IMR-90 (cell line): ENCODE measurements around the gene PALM. TPM values are rescaled to one million over a fixed set of nuclear protein-coding genes. Genes with fewer than 3 reads are reported as not detected.

Experiments used
- ATAC-seq: fragments of 200-7000 bp; cut with Tn5 transposase; 2 replicates; pipeline ENCODE4 v1.9.1; 2020; ENCODE audit warnings: low read depth, mild to moderate bottlenecking, moderate library complexity
- BruUV-seq: library from RNA; stranded (reverse); fragments of 400-500 nt; replicated peaks from 2 replicates; lab custom pipeline; 2021; lab: Mats Ljungman, UMichigan
- CTCF ChIA-PET: fragments of 300-600 bp; formaldehyde crosslinking; extraction: SDS; loops from one replicate; lab custom pipeline; 2021; ENCODE audit warnings: antibody characterized with exemption; lab: Yijun Ruan, JAX
- POLR2A ChIA-PET: fragments of 300-600 bp; sonication (Branson Sonifier 250); formaldehyde crosslinking; loops from one replicate; lab custom pipeline; 2022; ENCODE audit warnings: antibody characterized with exemption; ENCODE audit not compliant: unreplicated experiment; lab: Charles Lee
- DNase-seq: peaks from one replicate; pipeline ENCODE4 v3.0.0; 2013
- H2AFZ ChIP-seq: replicated peaks from 2 replicates; pipeline ENCODE3; 2013; ENCODE audit warnings: low read length, mild to moderate bottlenecking; ENCODE audit not compliant: poor library complexity
- H2AK5ac ChIP-seq: 2 replicates; pipeline ENCODE4 v1.6.1; 2013; ENCODE audit warnings: low read depth, low read length, inconsistent platforms
- H2AK9ac ChIP-seq: replicated peaks from 2 replicates; pipeline ENCODE3; 2013; ENCODE audit warnings: mild to moderate bottlenecking, low read depth, low read length, moderate library complexity; ENCODE audit not compliant: poor library complexity
- H2BK120ac ChIP-seq: 2 replicates; pipeline ENCODE4 v1.6.1; 2013; ENCODE audit warnings: low read depth, low read length, inconsistent platforms
- H2BK15ac ChIP-seq: 3 replicates; pipeline ENCODE4 v1.6.1; 2013; ENCODE audit warnings: low read depth, low read length, inconsistent platforms
- H2BK20ac ChIP-seq: 2 replicates; pipeline ENCODE4 v1.6.1; 2013; ENCODE audit warnings: low read depth, mild to moderate bottlenecking, inconsistent platforms, low read length, moderate library complexity
- H2BK5ac ChIP-seq: 2 replicates; pipeline ENCODE4 v1.6.1; 2013; ENCODE audit warnings: mild to moderate bottlenecking, low read depth, low read length, inconsistent platforms; ENCODE audit not compliant: poor library complexity, severe bottlenecking
- H3K14ac ChIP-seq: replicated peaks from 2 replicates; pipeline ENCODE4 v1.6.1; 2013; ENCODE audit warnings: low read depth, low read length, inconsistent platforms
- H3K18ac ChIP-seq: 2 replicates; pipeline ENCODE4 v1.6.1; 2013; ENCODE audit warnings: low read depth, low read length, control low read depth
- H3K23ac ChIP-seq: 2 replicates; pipeline ENCODE4 v1.6.1; 2013; ENCODE audit warnings: low read depth, low read length, inconsistent platforms
- H3K27ac ChIP-seq: 2 replicates; pipeline ENCODE4 v1.5.1; 2013; ENCODE audit warnings: mild to moderate bottlenecking, control low read depth, low read length; ENCODE audit not compliant: insufficient read depth
- H3K27me3 ChIP-seq: 2 replicates; pipeline ENCODE4 v1.6.1; 2013; ENCODE audit warnings: low read length; ENCODE audit not compliant: control insufficient read depth, insufficient read depth
- H3K36me3 ChIP-seq: 2 replicates; pipeline ENCODE4 v1.6.1; 2013; ENCODE audit warnings: low read length, mixed read lengths; ENCODE audit not compliant: control insufficient read depth, insufficient read depth
- H3K4ac ChIP-seq: 2 replicates; pipeline ENCODE4 v1.6.1; 2013; ENCODE audit warnings: low read depth, low read length, inconsistent platforms
- H3K4me1 ChIP-seq: 2 replicates; pipeline ENCODE4 v1.6.1; 2013; ENCODE audit warnings: low read length, mixed read lengths; ENCODE audit not compliant: control insufficient read depth, insufficient read depth
- H3K4me2 ChIP-seq: 2 replicates; pipeline ENCODE4 v1.6.1; 2013; ENCODE audit warnings: low read depth, mild to moderate bottlenecking, control low read depth, low read length, moderate library complexity
- H3K4me3 ChIP-seq: 2 replicates; pipeline ENCODE4 v1.5.1; 2013; ENCODE audit warnings: low read depth, mild to moderate bottlenecking, control low read depth, low read length, moderate library complexity; ENCODE audit not compliant: insufficient read depth
- H3K56ac ChIP-seq: 2 replicates; pipeline ENCODE4 v1.6.1; 2013; ENCODE audit warnings: low read length, inconsistent platforms; ENCODE audit not compliant: insufficient read depth; ENCODE audit errors: extremely low read depth
- H3K79me1 ChIP-seq, 2 experiments: 2 replicates each; pipeline ENCODE4 v1.6.1; 2013; ENCODE audit warnings: low read length in 2 of 2, inconsistent platforms in 1 of 2, low read depth in 1 of 2
- H3K9ac ChIP-seq: 2 replicates; pipeline ENCODE4 v1.6.1; 2013; ENCODE audit warnings: low read depth, low read length, control low read depth
- H3K9me1 ChIP-seq: 2 replicates; pipeline ENCODE4 v1.6.1; 2013; ENCODE audit warnings: low read length, inconsistent platforms; ENCODE audit not compliant: insufficient read depth
- H3K9me3 ChIP-seq: 2 replicates; pipeline ENCODE4 v1.6.1; 2013; ENCODE audit warnings: low read length; ENCODE audit not compliant: control insufficient read depth, insufficient read depth
- H4K20me1 ChIP-seq: 2 replicates; pipeline ENCODE4 v1.6.1; 2013; ENCODE audit warnings: low read length, inconsistent platforms; ENCODE audit not compliant: insufficient read depth
- H4K5ac ChIP-seq: 2 replicates; pipeline ENCODE4 v1.6.1; 2013; ENCODE audit warnings: mild to moderate bottlenecking, low read depth, low read length, control low read depth
- H4K8ac ChIP-seq, 2 experiments: 2 replicates each; pipeline ENCODE4 v1.6.1; 2013; ENCODE audit warnings: low read depth in 2 of 2, low read length in 2 of 2, control low read depth in 1 of 2, inconsistent platforms in 1 of 2
- H4K91ac ChIP-seq: 2 replicates; pipeline ENCODE4 v1.6.1; 2013; ENCODE audit warnings: low read depth, low read length, inconsistent platforms; ENCODE audit not compliant: insufficient read depth
- BHLHE40 ChIP-seq: fragments of 150-350 bp; IDR thresholded peaks from 2 replicates; pipeline ENCODE4 v1.6.1; 2016; ENCODE audit warnings: mild to moderate bottlenecking, low read depth, low read length
- CEBPB ChIP-seq: IDR thresholded peaks from 2 replicates; pipeline ENCODE4 v1.6.1; 2012; ENCODE audit warnings: low read depth, low read length, improper control_type of control experiment
- FOS ChIP-seq: fragments of 150-350 bp; IDR thresholded peaks from 2 replicates; pipeline ENCODE4 v1.6.1; 2016; ENCODE audit warnings: low read depth, low read length
- MAFK ChIP-seq: IDR thresholded peaks from 2 replicates; pipeline ENCODE4 v1.6.1; 2012; ENCODE audit warnings: low read depth, low read length, improper control_type of control experiment
- MAZ ChIP-seq: IDR thresholded peaks from 2 replicates; pipeline ENCODE4 v1.6.1; 2012; ENCODE audit warnings: low read depth, mild to moderate bottlenecking, low read length, improper control_type of control experiment, moderate library complexity, borderline replicate concordance
- MXI1 ChIP-seq: IDR thresholded peaks from 2 replicates; pipeline ENCODE4 v1.6.1; 2012; ENCODE audit warnings: low read depth, mild to moderate bottlenecking, low read length, moderate library complexity, borderline replicate concordance
- NFE2L2 ChIP-seq: fragments of 150-350 bp; IDR thresholded peaks from 2 replicates; pipeline ENCODE4 v1.6.1; 2016; ENCODE audit warnings: low read depth, mild to moderate bottlenecking, low read length
- POLR2A ChIP-seq: IDR thresholded peaks from 2 replicates; pipeline ENCODE4 v1.6.1; 2012; ENCODE audit warnings: mild to moderate bottlenecking, low read depth, low read length
- RCOR1 ChIP-seq: IDR thresholded peaks from 2 replicates; pipeline ENCODE4 v1.6.1; 2012; ENCODE audit warnings: mild to moderate bottlenecking, low read length, improper control_type of control experiment; ENCODE audit not compliant: insufficient replicate concordance
- RFX5 ChIP-seq: IDR thresholded peaks from 2 replicates; pipeline ENCODE4 v1.8.0; 2012; ENCODE audit warnings: low read depth, mild to moderate bottlenecking, low read length, moderate library complexity
- SMC3 ChIP-seq: fragments of 150-350 bp; IDR thresholded peaks from 2 replicates; pipeline ENCODE4 v1.6.1; 2016; ENCODE audit warnings: low read depth, mild to moderate bottlenecking, antibody characterized with exemption, low read length, moderate library complexity
- WGBS, 2 experiments: methylation state at CpG; one replicate each; pipeline versions ENCODE4 v1.1.5 to v1.1.7; 2013; ENCODE audit warnings: missing lambda C conversion rate in 2 of 2; ENCODE audit not compliant: insufficient read length in 1 of 2; ENCODE audit errors: extremely low coverage in 2 of 2; 5-methylcytosine and 5-hydroxymethylcytosine counted together
- dilution Hi-C: fragments of 300-500 bp; cut with HindIII; formaldehyde crosslinking; loops from one replicate; pipeline ENCODE4 v1.14.3; 2018; ENCODE audit warnings: low sequenced_read_pairs; ENCODE audit not compliant: unreplicated experiment
- in situ Hi-C: fragments of 300-500 bp; cut with MboI; formaldehyde crosslinking; loops from 3 replicates; pipeline ENCODE4 v1.14.3; 2019; ENCODE audit warnings: low sequenced_read_pairs, inconsistent platforms, mixed read lengths
- intact Hi-C: fragments of 100-400 bp; cut with micrococcal nuclease; formaldehyde crosslinking; loops from 2 replicates; pipeline ENCODE4 v1.10.0; 2022
- polyA plus RNA-seq, 3 experiments: library from polyadenylated mRNA; depleted of rRNA; stranded (reverse); fragments of >200 nt; gene quantifications; 2 replicates each; pipeline ENCODE4 v1.2.3, GENCODE V29; 2012; ENCODE audit warnings: low replicate concordance in 1 of 3
- total RNA-seq: library from RNA; depleted of rRNA; stranded (reverse); fragments of >200 nt; gene quantifications from 2 replicates; pipeline ENCODE4 v1.2.3, GENCODE V29; 2012

The PALM gene
- total and polyA plus RNA-seq, 2 of the 4 experiments (the other 2 are of a cell fraction) = 2.2 to 7.4 TPM

- no peaks in the 10 kb centered on the region for H3K79me1 ChIP-seq
- no peak overlapping the region for H3K56ac ChIP-seq
- H3K9me1 ChIP-seq = no peaks in the 10 kb centered on the region
- dilution Hi-C loops (no loop called here), in situ Hi-C loops (loop anchor here (5.0 kb wide), 2 partner anchors 65 to 145 kb away; partner anchors contain the start of gene HCN2), intact Hi-C loops (no loop called here)
- no peak overlapping the region for H3K4me3 ChIP-seq
- H3K4me2 ChIP-seq = no peak overlapping the region
- no peak overlapping the region for H3K23ac ChIP-seq
- H2AK5ac ChIP-seq = no peak overlapping the region
- no peak overlapping the region for H2AFZ ChIP-seq
- no peak overlapping the region for H4K91ac ChIP-seq
- H3K36me3 ChIP-seq = peaks cover 8% of the 10 kb centered on the region
- TF ChIP-seq RCOR1 (no peak), RFX5 (no peak), MXI1 (no peak), CEBPB (no peak), FOS (no peak), SMC3 (no peak), NFE2L2 (no peak), MAFK (no peak), MAZ (no peak), POLR2A (no peak), BHLHE40 (no peak)
- H2BK120ac ChIP-seq = no peak overlapping the region
- no peak for ATAC-seq
- H3K14ac ChIP-seq = no peak overlapping the region
- no peaks in the 10 kb centered on the region for H3K4me1 ChIP-seq
- no peak overlapping the region for H2BK20ac ChIP-seq
- no peak overlapping the region for H3K18ac ChIP-seq
- WGBS, 2 experiments = 69% methylated on average over 11 of the region's 24 CpGs; no CpG with 5 or more reads in 1 of the 2 experiments
- no peak overlapping the region for H3K9ac ChIP-seq
- no peak overlapping the region for H3K27ac ChIP-seq
- no peaks in the 10 kb centered on the region for H4K20me1 ChIP-seq
- H3K4ac ChIP-seq = no peak overlapping the region
- CTCF ChIA-PET = interaction anchor here (0.6 to 0.8 kb wide), 2 partner anchors 33 to 191 kb away, joined by 3 to 10 read pairs; no protein-coding TSS in a partner anchor
- no peaks in the 10 kb centered on the region for H3K9me3 ChIP-seq
- H4K8ac ChIP-seq = no peak overlapping the region
- POLR2A ChIA-PET = no interaction called here
- no peaks in the 10 kb centered on the region for H3K27me3 ChIP-seq
- H4K5ac ChIP-seq = no peak overlapping the region
- H2BK5ac ChIP-seq = no peak overlapping the region
- DNase-seq = no peak
- H2BK15ac ChIP-seq = no peak overlapping the region
- BruUV-seq = no TSS peak
- no peak overlapping the region for H2AK9ac ChIP-seq
These were observed 23.7 kb downstream of the PALM start for GRCh38 chr19:732148-733069.
